ENCODE measurements around the gene KANSL1. TPM values are rescaled to one million over a fixed set of nuclear protein-coding genes. Genes with fewer than 3 reads are reported as not detected.

The KANSL1 gene
- total RNA-seq, 1 experiment from 2014 or later = 83.0 TPM

- H3K9me3 Mint-ChIP-seq (ENCODE audit: unreplicated experiment) = no peaks in the 10 kb centered on the region
- ChIA-PET CTCF (no interaction called here), POLR2A (no interaction called here)
- H3K4me3 Mint-ChIP-seq (ENCODE audit: unreplicated experiment) = no peak overlapping the region
- Histone ChIP-seq H3K4me1 (peaks cover 9% of the 10 kb centered on the region), H3K4me3 (ENCODE audit: low read depth, low read length) (no peak overlapping the region), H3K9me3 (0 out of 2 replicates have a peak, but pooled peaks cover 2% of the 10 kb centered on the region), H3K27me3 (replicated peaks; ENCODE audit: control insufficient read depth, insufficient read depth, low read length) (no peaks in the 10 kb centered on the region), H3K36me3 (ENCODE audit: control insufficient read depth, insufficient read depth, low read length) (peaks cover 3% of the 10 kb centered on the region; the same call in 1 of the 2 replicates)
- no peaks in the 10 kb centered on the region for H3K27me3 Mint-ChIP-seq (ENCODE audit: insufficient read depth, unreplicated experiment)
- BruUV-seq (replicated peaks) = no TSS peak
- intact Hi-C loops (cut with micrococcal nuclease; ENCODE audit: unreplicated experiment) = no loop called here
- peaks cover 17% of the 10 kb centered on the region for H3K4me1 Mint-ChIP-seq (ENCODE audit: low read depth, unreplicated experiment)
- peaks cover 56% of the 10 kb centered on the region for H3K36me3 Mint-ChIP-seq (ENCODE audit: insufficient read depth, unreplicated experiment)
- no peak overlapping the region for H3K27ac Mint-ChIP-seq (ENCODE audit: unreplicated experiment)
- no peak for DNase-seq
- no peak for TF ChIP-seq CTCF (IDR thresholded peaks at IDR 0.05; ENCODE audit: insufficient read depth in 1 of 2, low read depth in 1 of 2, low read length in 1 of 2, severe bottlenecking in 1 of 2, unreplicated experiment in 1 of 2)
Measured at GRCh38 chr17:46173153-46173552, 20.1 kb downstream of the KANSL1 start.

GRCh38 chr17:46171939-46172338, 21.3 kb downstream of the KANSL1 start:
- DNase-seq = no peak
- Mint-ChIP-seq H3K27me3 (ENCODE audit: insufficient read depth, unreplicated experiment) (no peaks in the 10 kb centered on the region), H3K4me3 (ENCODE audit: unreplicated experiment) (no peak overlapping the region), H3K9me3 (ENCODE audit: unreplicated experiment) (no peaks in the 10 kb centered on the region), H3K27ac (ENCODE audit: unreplicated experiment) (no peak overlapping the region), H3K36me3 (ENCODE audit: insufficient read depth, unreplicated experiment) (peaks cover 68% of the 10 kb centered on the region), H3K4me1 (ENCODE audit: low read depth, unreplicated experiment) (peaks cover 25% of the 10 kb centered on the region)
- no peak for TF ChIP-seq CTCF (IDR thresholded peaks at IDR 0.05; ENCODE audit: insufficient read depth in 1 of 2, low read depth in 1 of 2, low read length in 1 of 2, severe bottlenecking in 1 of 2, unreplicated experiment in 1 of 2)
- intact Hi-C loops (cut with micrococcal nuclease; ENCODE audit: unreplicated experiment) = no loop called here
- peaks cover 15% of the 10 kb centered on the region for H3K4me1 ChIP-seq
- H3K36me3 ChIP-seq (ENCODE audit: control insufficient read depth, insufficient read depth, low read length) = peaks cover 3% of the 10 kb centered on the region; the same call in 1 of the 2 replicates
- ChIA-PET CTCF (no interaction called here), POLR2A (no interaction called here)
- no peaks in the 10 kb centered on the region for H3K27me3 ChIP-seq (replicated peaks; ENCODE audit: control insufficient read depth, insufficient read depth, low read length)
- 0 out of 2 replicates have a peak, but pooled peaks cover 2% of the 10 kb centered on the region for H3K9me3 ChIP-seq
- no TSS peak for BruUV-seq (replicated peaks)
- H3K4me3 ChIP-seq (ENCODE audit: low read depth, low read length) = no peak overlapping the region

- Mint-ChIP-seq H3K4me3 (ENCODE audit: unreplicated experiment) (no peak overlapping the region), H3K4me1 (ENCODE audit: low read depth, unreplicated experiment) (peaks cover 30% of the 10 kb centered on the region), H3K27ac (ENCODE audit: unreplicated experiment) (no peak overlapping the region), H3K36me3 (ENCODE audit: insufficient read depth, unreplicated experiment) (peaks cover 68% of the 10 kb centered on the region), H3K9me3 (ENCODE audit: unreplicated experiment) (no peaks in the 10 kb centered on the region), H3K27me3 (ENCODE audit: insufficient read depth, unreplicated experiment) (no peaks in the 10 kb centered on the region)
- CTCF ChIA-PET = interaction anchor here (0.5 kb wide), 1 partner anchor 71 kb away, joined by 3 read pairs; no protein-coding TSS in a partner anchor
- no peak for TF ChIP-seq CTCF (IDR thresholded peaks at IDR 0.05; ENCODE audit: insufficient read depth in 1 of 2, low read depth in 1 of 2, low read length in 1 of 2, severe bottlenecking in 1 of 2, unreplicated experiment in 1 of 2)
- POLR2A ChIA-PET = no interaction called here
- H3K4me1 ChIP-seq = peaks cover 15% of the 10 kb centered on the region
- TSS peak; percentile 49 for BruUV-seq (replicated peaks)
- intact Hi-C loops (cut with micrococcal nuclease; ENCODE audit: unreplicated experiment) = no loop called here
- DNase-seq = no peak
- 0 out of 2 replicates have a peak, but pooled peaks cover 2% of the 10 kb centered on the region for H3K9me3 ChIP-seq
- no peaks in the 10 kb centered on the region for H3K27me3 ChIP-seq (replicated peaks; ENCODE audit: control insufficient read depth, insufficient read depth, low read length)
- peaks cover 3% of the 10 kb centered on the region; the same call in 1 of the 2 replicates for H3K36me3 ChIP-seq (ENCODE audit: control insufficient read depth, insufficient read depth, low read length)
- no peak overlapping the region for H3K4me3 ChIP-seq (ENCODE audit: low read depth, low read length)
Measured at GRCh38 chr17:46170639-46171429, 22.4 kb downstream of the KANSL1 start.
